NCI-H1436 treated with DMSO at 0.1 percent for 48 hours (cell line): ENCODE results near the gene LIPI.
"Not testable (repeated sequence)": the region's sequence is repeated elsewhere in the genome, so short reads cannot be mapped to it uniquely, and the experiment has no call there.

Experiments
- DNase-seq: peaks from one replicate; lab custom pipeline; 2025; lab: John Stamatoyannopoulos, UW

LIPI gene

GRCh38 chr21:14073615-14074014 lies 137.1 kb downstream of the LIPI start:
- no peak for DNase-seq

- no peak for DNase-seq
These were observed 137.8 kb downstream of the LIPI start for GRCh38 chr21:14072761-14073535.

GRCh38 chr21:14071902-14072734 lies 138.6 kb downstream of the LIPI start:
- DNase-seq = no peak

- DNase-seq = no peak
These were observed 139.8 kb downstream of the LIPI start for GRCh38 chr21:14070968-14071367.

- no peak for DNase-seq
These were observed 140.5 kb downstream of the LIPI start for GRCh38 chr21:14070049-14070893.

- DNase-seq = no peak
These were observed 146.5 kb downstream of the LIPI start for GRCh38 chr21:14064296-14064645.

GRCh38 chr21:14063620-14064295 lies 147.0 kb downstream of the LIPI start:
- not testable (repeated sequence) for DNase-seq

- not testable (repeated sequence) for DNase-seq
These were observed 148.1 kb downstream of the LIPI start for GRCh38 chr21:14062684-14063083.

- DNase-seq = not testable (repeated sequence)
These were observed 148.9 kb downstream of the LIPI start for GRCh38 chr21:14061820-14062219.

- DNase-seq = not testable (repeated sequence)
These were observed 151.6 kb downstream of the LIPI start for GRCh38 chr21:14058995-14059627.
